ENCODE measurements around the gene GASK1B.

- no peak for TF ChIP-seq CTCF (IDR thresholded peaks at IDR 0.05; ENCODE audit: insufficient read depth, low read length)
- no peak for TF ChIP-seq GABPA (IDR thresholded peaks at IDR 0.05; ENCODE audit: low read depth)
- no peak for TF ChIP-seq POLR2AphosphoS5 (IDR thresholded peaks at IDR 0.05; ENCODE audit: low read depth)
Observed at GRCh38 chr4:158176776-158177175, 4.0 kb upstream of the GASK1B start.
